Right cardiac atrium (tissue), 5 donors: Measurements from ENCODE around the gene KNDC1. TPM values are rescaled to one million over a fixed set of nuclear protein-coding genes. Genes with fewer than 3 reads are reported as not detected.
"Not testable (repeated sequence)": the region's sequence is repeated elsewhere in the genome, so short reads cannot be mapped to it uniquely, and the experiment has no call there.

Experiments used
- ATAC-seq, 2 donors: fragments of 200-7000 bp; cut with Tn5 transposase; one replicate each; pipeline versions ENCODE4 v1.8.0 to v1.9.1; 2020; ENCODE audit warnings: moderate library complexity in 2 of 2, mild to moderate bottlenecking in 1 of 2
- DNase-seq, 3 donors: peaks; one replicate each; pipeline ENCODE4 v3.0.0-alpha.2; 2020
- H3K27ac ChIP-seq: one replicate; pipeline ENCODE4 v1.5.1; 2013; ENCODE audit warnings: mild to moderate bottlenecking, low read length, control low read depth, moderate library complexity
- H3K27me3 ChIP-seq: one replicate; pipeline ENCODE4 v1.6.1; 2013; ENCODE audit not compliant: control insufficient read depth, insufficient read depth
- H3K4me1 ChIP-seq: one replicate; pipeline ENCODE4 v1.6.1; 2013; ENCODE audit warnings: low read length; ENCODE audit not compliant: control insufficient read depth, insufficient read depth
- H3K4me3 ChIP-seq: one replicate; pipeline ENCODE4 v1.5.1; 2013; ENCODE audit warnings: low read length, control low read depth
- H3K9me3 ChIP-seq: one replicate; pipeline ENCODE4 v1.6.1; 2013; ENCODE audit warnings: low read length; ENCODE audit not compliant: control insufficient read depth
- WGBS: extraction: QIAGEN DNeasy Blood & Tissue Kit; methylation state at CpG from one replicate; pipeline ENCODE4 v1.1.7; 2013; 5-methylcytosine and 5-hydroxymethylcytosine counted together
- intact Hi-C, 4 donors: fragments of 100-400 bp; cut with DNase I; formaldehyde crosslinking; loops; one replicate each; pipeline versions ENCODE4 v1.11.0 to v1.14.0; 2022 to 2023
- polyA plus RNA-seq: library from polyadenylated mRNA; stranded (reverse); fragments of 200-250 nt; gene quantifications from one replicate; pipeline ENCODE4 v1.2.3, GENCODE V29; 2013
- total RNA-seq, 4 donors: library from RNA; stranded (reverse); fragmentation: NEBNext Ultra II Directional; extraction: Animal tissue kit (Norgen Biotek cat#: 25700); gene quantifications; one replicate each; pipeline ENCODE4 v1.2.1, GENCODE V29; 2021
- donor health status: healthy with polysubstance abuse.
- donor health status: DM: no; HTN: yes; CAD: no.
- donor health status: DM: no; HTN: no; CAD: no.
- donor health status: DM: no; HTN: yes; CAD: no; lungs with severe emphysema.
- donor health status: DM: yes; HTN: yes; CAD: no.

The KNDC1 gene
- total and polyA plus RNA-seq, 5 donors = 0.23 to 1.4 (median 0.50) TPM

DNA sequence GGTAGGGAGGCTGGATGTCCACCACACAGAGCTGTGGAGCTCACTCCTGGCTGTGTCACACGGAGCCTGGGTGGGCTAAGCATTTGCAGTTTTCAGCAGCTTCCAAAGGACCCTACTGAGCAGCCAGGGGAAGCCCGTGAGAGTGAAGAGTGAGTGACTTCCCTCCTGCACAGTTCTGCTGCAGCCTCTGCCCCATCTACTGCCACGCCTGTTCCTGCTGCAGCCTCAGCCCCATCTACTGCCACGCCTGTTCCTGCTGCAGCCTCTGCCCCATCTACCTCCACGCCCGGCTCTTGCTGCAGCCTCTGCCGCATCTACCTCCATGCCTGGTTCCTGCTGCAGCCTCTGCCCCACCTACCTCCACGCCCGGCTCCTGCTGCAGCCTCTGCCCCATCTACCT lies 104.4 kb downstream of the KNDC1 start:
- no peaks in the 10 kb centered on the region for H3K4me1 ChIP-seq
- H3K4me3 ChIP-seq = no peak overlapping the region
- ATAC-seq = no peak
- intact Hi-C loops = no loop called here
- no peak overlapping the region for H3K27ac ChIP-seq
- H3K9me3 ChIP-seq = no peaks in the 10 kb centered on the region
- WGBS = 71% methylated on average over 9 of the region's 9 CpGs
- H3K27me3 ChIP-seq = no peaks in the 10 kb centered on the region
- DNase-seq = no peak

DNA sequence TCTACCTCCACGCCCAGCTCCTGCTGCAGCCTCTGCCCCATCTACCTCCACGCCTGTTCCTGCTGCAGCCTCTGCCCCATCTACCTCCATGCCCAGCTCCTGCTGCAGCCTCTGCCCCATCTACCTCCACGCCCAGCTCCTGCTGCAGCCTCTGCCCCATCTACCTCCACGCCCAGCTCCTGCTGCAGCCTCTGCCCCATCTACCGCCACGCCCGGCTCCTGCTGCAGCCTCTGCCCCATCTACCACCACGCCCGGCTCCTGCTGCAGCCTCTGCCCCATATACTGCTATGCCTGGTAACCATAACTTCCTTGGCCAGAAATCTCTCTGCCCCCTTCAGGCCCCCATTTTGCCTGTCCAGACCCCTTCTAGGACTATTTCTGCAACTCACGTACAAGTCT lies 105.0 kb downstream of the KNDC1 start:
- DNase-seq, H3K9me3 ChIP-seq, H3K27ac ChIP-seq, intact Hi-C loops, H3K4me3 ChIP-seq, ATAC-seq, H3K27me3 ChIP-seq, H3K4me1 ChIP-seq: not testable (repeated sequence)
- WGBS = 91% methylated on average over 10 of the region's 10 CpGs

DNA sequence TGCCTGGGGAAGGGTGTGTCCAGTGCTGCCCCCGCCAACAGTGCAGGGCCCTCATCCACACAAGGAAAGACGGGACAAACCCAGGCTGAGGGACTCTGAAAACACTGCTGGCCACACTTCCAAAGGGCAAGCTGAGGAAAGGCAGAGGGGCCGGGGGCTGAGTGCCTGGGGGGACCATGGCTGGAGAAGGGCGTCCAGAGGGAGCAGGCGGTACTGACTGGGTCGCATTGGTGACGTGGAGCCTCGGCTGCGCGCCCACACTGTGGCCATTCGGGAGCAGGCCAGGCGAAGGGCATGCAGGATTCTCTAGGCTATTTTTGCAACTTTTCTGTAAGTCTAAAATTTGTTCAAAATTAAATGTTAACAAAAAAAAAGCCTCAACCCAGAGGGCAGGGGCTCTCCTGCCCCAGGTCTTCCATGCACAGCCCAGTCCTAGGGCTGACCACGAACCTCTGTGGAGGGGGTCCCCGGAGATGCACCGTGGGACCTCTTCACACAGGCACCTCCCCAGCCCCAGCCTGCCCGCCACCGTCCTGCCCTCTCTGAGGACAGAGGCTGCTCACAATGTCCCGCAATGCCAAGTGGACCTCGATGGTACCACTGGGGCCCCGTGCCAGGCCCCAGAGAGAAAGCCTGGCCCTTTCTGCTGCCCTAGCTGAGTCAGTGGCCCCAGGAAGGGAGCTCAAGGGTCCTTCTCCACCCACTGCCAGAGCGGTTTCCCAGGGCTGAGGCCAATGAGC lies 106.2 kb downstream of the KNDC1 start:
- no peak for DNase-seq
- H3K27ac ChIP-seq = no peak overlapping the region
- no peak for ATAC-seq

DNA sequence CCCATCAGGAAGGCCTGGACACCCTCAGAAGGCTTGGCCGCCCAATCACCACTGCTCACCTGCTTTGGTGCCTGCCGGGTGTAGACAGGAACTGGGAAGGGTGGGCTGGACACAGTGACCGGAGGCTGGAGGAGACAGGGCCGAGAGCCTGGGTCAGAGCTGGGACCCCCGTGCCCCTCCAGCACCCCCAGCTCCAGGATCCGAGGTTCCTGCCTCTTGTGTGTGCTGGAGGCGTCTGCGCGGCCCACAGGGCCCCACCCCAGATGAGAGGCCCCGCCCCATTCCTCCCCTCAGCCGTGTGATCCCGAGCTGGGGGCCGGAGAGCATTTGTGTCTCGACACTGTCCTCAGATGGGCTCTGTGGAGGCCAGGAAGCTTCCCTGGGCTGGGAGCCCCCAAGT lies 107.3 kb downstream of the KNDC1 start:
- H3K9me3 ChIP-seq = no peaks in the 10 kb centered on the region
- no peak overlapping the region for H3K4me3 ChIP-seq
- H3K27me3 ChIP-seq = no peaks in the 10 kb centered on the region
- ATAC-seq (no peak), DNase-seq (no peak)
- 82% methylated on average over 14 of the region's 14 CpGs for WGBS
- intact Hi-C loops = no loop called here
- H3K4me1 ChIP-seq = no peaks in the 10 kb centered on the region
- no peak overlapping the region for H3K27ac ChIP-seq

More for the DNA sequence above, 106.2 kb downstream of the KNDC1 start:
- Histone ChIP-seq H3K9me3 (no peaks in the 10 kb centered on the region), H3K27me3 (no peaks in the 10 kb centered on the region), H3K4me3 (no peak overlapping the region), H3K4me1 (no peaks in the 10 kb centered on the region)
- WGBS = 88% methylated on average over 21 of the region's 21 CpGs
- intact Hi-C loops = no loop called here

DNA sequence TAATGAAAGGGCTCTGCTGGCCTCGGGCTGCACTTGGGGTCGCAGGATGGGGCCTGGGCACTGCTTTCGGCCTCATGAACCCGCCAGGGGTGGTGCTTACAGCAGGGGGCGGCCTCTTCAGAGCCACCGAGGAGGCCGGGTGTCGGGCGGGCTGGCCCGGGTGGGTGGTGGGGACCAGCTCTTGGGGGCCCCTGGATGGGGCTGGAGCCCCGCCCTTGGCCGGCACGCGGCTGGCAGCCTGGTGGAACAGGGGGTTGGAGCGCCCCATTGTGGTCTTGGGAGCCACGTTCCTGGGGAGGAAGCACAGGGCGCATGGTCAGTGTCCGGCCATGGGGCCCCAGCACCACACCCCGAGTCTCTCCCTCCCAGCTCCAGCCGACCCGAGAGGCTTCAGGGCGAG lies 107.8 kb downstream of the KNDC1 start:
- intact Hi-C loops = no loop called here
- no peak overlapping the region for H3K27ac ChIP-seq
- WGBS = 86% methylated on average over 22 of the region's 22 CpGs
- no peaks in the 10 kb centered on the region for H3K9me3 ChIP-seq
- H3K4me3 ChIP-seq = no peak overlapping the region
- H3K4me1 ChIP-seq = no peaks in the 10 kb centered on the region
- DNase-seq = no peak
- ATAC-seq = no peak
- H3K27me3 ChIP-seq = no peaks in the 10 kb centered on the region

DNA sequence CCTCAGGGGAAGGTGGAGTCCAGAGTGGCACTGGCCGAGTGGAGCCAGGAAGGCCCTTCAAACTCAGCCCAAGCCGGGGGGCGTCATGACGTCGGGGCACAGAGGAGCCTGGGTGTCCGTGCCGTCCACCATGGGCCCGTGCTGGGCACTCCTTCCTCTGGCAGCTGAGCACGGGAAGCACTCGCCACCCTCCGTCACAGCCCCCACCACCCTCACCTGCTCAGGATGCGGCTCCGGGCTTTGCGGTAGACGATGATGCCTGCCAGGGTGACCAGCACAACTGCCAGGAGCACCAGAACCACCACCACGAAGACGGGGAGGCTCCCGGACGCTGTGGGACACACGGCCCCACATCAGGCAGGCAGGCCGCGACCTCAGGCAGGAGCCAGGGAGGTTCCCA lies 108.5 kb downstream of the KNDC1 start:
- intact Hi-C loops = no loop called here
- 91% methylated on average over 22 of the region's 22 CpGs for WGBS
- no peak for ATAC-seq

DNA sequence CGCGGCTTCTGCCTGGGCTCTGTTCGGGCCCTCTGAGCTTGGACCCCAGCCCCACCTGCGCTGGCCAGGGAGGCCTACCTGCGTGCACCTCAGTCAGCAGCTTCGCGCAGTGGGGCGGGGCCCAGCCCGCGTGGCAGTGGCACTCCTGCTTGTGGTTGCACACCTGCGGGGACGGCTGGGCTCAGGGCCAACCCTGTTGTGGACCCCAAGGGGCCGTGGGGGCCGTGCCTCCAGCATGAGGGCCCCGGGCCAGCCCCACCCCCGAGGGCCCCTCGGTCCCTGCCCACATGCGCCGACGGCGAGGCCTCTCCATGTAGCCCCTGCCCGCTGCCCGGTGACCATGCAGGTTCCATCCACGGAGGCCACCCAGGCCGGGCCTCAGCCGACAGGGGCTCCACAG lies 109.3 kb downstream of the KNDC1 start:
- WGBS = 90% methylated on average over 26 of the region's 26 CpGs
- Histone ChIP-seq H3K27me3 (no peaks in the 10 kb centered on the region), H3K27ac (no peak overlapping the region), H3K4me3 (no peak overlapping the region), H3K4me1 (no peaks in the 10 kb centered on the region), H3K9me3 (no peaks in the 10 kb centered on the region)
- intact Hi-C loops = no loop called here
- ATAC-seq = no peak
- DNase-seq = no peak

More for the DNA sequence above, 108.5 kb downstream of the KNDC1 start:
- Histone ChIP-seq H3K27me3 (no peaks in the 10 kb centered on the region), H3K27ac (no peak overlapping the region), H3K9me3 (no peaks in the 10 kb centered on the region), H3K4me3 (no peak overlapping the region), H3K4me1 (no peaks in the 10 kb centered on the region)
- DNase-seq = no peak

DNA sequence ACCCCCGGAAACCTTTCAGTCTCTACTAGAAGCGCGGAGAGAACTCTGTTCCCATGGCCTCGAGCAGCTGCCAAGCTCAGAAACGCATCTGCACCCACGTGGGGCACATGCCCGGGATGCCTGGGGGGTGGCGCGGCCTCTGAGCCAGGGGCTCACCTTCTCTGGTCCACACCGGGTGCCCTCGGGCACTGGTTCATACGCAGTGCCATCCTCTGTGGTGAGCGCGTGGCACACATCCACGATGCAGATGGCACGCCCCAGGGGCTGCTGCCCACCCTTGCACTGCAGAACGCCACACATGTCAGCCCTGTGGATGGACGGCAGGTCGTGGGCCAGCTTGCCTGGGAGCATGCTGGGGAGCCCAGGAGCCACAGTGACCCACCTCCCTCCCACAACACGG lies 110.2 kb downstream of the KNDC1 start:
- 92% methylated on average over 20 of the region's 20 CpGs for WGBS
- no peak overlapping the region for H3K27ac ChIP-seq
- H3K4me3 ChIP-seq = no peak overlapping the region
- ATAC-seq = no peak
- intact Hi-C loops = no loop called here
- H3K4me1 ChIP-seq = no peaks in the 10 kb centered on the region
- no peak for DNase-seq
- H3K9me3 ChIP-seq = no peaks in the 10 kb centered on the region
- no peaks in the 10 kb centered on the region for H3K27me3 ChIP-seq

DNA sequence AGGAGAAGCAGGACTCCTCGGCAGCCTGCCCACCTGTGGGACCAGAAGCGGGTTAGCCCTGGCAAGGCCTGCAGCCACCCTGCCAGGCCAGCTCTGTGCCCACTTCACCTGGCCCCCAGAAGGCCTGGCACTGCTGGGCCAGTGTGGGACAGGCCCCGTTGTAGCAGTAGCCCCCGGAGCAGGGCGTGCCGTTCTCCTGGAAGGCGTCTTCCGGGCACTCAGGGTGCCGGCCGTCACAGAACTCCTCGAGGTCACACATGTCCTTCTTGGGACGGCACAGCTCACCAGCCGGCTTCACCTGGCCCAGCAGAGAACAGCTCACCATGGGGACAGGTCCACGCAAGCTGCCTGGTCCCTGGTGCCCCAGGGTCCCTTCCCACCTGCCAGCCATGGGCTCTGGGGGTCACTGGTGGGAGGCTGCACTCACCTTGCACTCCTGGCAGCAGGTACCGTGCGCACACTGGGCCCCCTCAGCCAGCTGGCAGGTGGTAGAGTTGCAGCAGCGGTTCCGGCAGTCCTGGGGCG lies 110.8 kb downstream of the KNDC1 start:
- ATAC-seq = no peak
- Histone ChIP-seq H3K4me1 (no peaks in the 10 kb centered on the region), H3K4me3 (no peak overlapping the region), H3K27ac (no peak overlapping the region), H3K9me3 (no peaks in the 10 kb centered on the region), H3K27me3 (no peaks in the 10 kb centered on the region)
- DNase-seq = no peak
- intact Hi-C loops = no loop called here
- 93% methylated on average over 19 of the region's 19 CpGs for WGBS

DNA sequence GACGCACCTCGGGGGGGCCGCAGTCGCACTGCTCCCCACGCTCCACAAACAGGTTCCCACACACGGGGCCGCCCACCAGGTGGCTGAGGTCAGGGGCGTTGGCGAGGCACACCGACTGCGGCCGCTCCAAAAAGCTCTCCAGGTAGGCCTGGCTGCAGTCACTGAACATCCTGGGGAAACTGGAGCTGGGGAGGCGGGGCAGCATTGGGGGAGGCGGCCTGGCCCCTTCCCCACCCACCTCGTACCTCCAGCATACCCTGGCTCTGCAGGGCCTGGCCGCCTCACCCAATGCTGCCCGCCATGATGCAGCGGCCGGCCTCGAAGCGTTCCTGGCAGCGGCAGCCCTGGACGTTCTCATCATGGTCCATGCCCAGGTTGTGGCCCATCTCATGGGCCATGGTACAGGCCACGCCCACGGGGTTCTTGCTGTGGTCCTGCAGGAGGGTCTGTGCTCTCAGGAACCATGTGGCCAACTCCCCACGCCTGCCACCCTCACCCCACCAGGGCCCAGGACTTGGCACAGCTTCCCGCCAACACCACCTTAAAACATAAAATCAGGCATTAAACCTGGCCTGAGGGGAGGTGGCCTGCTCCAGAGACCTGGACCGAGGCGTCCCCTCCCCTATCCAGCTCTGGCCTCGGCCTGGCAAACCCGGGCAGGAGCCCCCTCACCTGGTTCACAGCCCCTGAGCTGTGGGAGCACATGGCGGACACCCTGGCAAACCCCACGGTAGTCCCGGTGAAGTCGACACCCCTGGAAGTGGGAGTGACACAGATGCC lies 111.7 kb downstream of the KNDC1 start:
- no peak for ATAC-seq
- no peak for DNase-seq
- WGBS = 83% methylated on average over 35 of the region's 35 CpGs
- intact Hi-C loops = no loop called here
- Histone ChIP-seq H3K9me3 (no peaks in the 10 kb centered on the region), H3K4me3 (no peak overlapping the region), H3K27me3 (no peaks in the 10 kb centered on the region), H3K27ac (no peak overlapping the region), H3K4me1 (no peaks in the 10 kb centered on the region)

DNA sequence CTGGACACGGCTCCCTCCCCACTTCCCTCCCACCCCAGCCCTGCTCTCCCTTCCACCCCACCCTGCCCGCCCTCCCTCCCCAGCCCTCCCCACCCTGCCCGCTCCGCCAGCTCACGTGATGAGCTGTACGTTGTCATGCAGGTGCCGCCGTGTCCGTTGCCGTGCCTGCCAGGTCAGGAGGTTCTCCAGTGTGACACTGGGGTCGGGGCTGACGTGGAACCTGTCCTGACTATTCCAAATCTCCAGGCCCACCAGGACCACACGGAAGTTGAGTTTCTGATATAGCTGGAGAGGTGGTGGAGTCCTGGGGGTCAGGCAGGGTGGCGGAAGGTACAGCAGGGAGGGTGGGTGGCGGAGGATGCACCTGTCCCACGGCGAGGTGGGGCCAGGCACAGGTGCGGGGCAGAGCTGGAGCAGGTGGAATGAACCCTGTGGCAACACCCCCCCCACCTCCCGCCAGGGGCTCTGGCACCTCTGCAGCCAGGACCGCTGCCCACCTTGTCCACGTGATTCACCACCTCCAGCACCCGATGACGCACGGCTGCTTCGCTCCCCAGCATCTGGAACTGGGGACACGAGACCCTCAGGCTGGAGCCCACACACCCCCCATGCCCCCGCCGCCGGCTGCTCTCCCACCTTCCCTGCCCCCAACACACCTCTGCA lies 112.4 kb downstream of the KNDC1 start:
- ATAC-seq (no peak), DNase-seq (peak in 1 of 3 donors; percentile 48)
- 85% methylated on average over 29 of the region's 29 CpGs for WGBS
- H3K27ac ChIP-seq = no peak overlapping the region
- H3K27me3 ChIP-seq = no peaks in the 10 kb centered on the region
- no peaks in the 10 kb centered on the region for H3K4me1 ChIP-seq
- H3K9me3 ChIP-seq = no peaks in the 10 kb centered on the region
- H3K4me3 ChIP-seq = no peak overlapping the region
- intact Hi-C loops = no loop called here
